Spleen (tissue), 11 donors: Measurements from ENCODE around the gene STRBP. TPM values are rescaled to one million over a fixed set of nuclear protein-coding genes. Genes with fewer than 3 reads are reported as not detected.

Experiments
- DNase-seq: peaks from one replicate; pipeline ENCODE4 v3.0.0-alpha.2; 2020
- H3K27ac ChIP-seq, 8 donors: fragments of 200-600 bp; sonication (generic) in 7 of 8; 1 replicate in 4 of 8; 2 replicates in 4 of 8; pipeline versions ENCODE4 v1.5.0 to v1.8.0; 2016 to 2021; ENCODE audit warnings: inconsistent platforms in 4 of 8, mild to moderate bottlenecking in 4 of 8, moderate library complexity in 1 of 8
- H3K27me3 ChIP-seq, 7 donors: fragments of 200-600 bp; sonication (generic) in 6 of 7; replicated peaks in 1 of 7; 1 replicate in 4 of 7; 2 replicates in 3 of 7; pipeline versions ENCODE4 v1.5.0 to v1.8.0; 2016 to 2021; ENCODE audit warnings: inconsistent platforms in 3 of 7, mild to moderate bottlenecking in 1 of 7
- H3K36me3 ChIP-seq, 6 donors: fragments of 200-600 bp; sonication (generic) in 5 of 6; 1 replicate in 4 of 6; 2 replicates in 2 of 6; pipeline versions ENCODE4 v1.5.0 to v1.8.0; 2016 to 2021; ENCODE audit warnings: inconsistent platforms in 2 of 6
- H3K4me1 ChIP-seq, 6 donors: fragments of 200-600 bp; sonication (generic) in 5 of 6; 1 replicate in 3 of 6; 2 replicates in 3 of 6; pipeline versions ENCODE4 v1.5.0 to v1.8.0; 2016 to 2021; ENCODE audit warnings: inconsistent platforms in 3 of 6
- H3K4me3 ChIP-seq, 8 donors: fragments of 200-600 bp; sonication (generic) in 7 of 8; 1 replicate in 4 of 8; 2 replicates in 4 of 8; pipeline versions ENCODE4 v1.5.0 to v1.8.0; 2016 to 2021; ENCODE audit warnings: inconsistent platforms in 4 of 8, mild to moderate bottlenecking in 4 of 8, moderate library complexity in 2 of 8
- H3K9me3 ChIP-seq, 8 donors: fragments of 200-600 bp; sonication (generic) in 7 of 8; 1 replicate in 4 of 8; 2 replicates in 4 of 8; pipeline versions ENCODE4 v1.5.0 to v1.8.0; 2016 to 2021; ENCODE audit warnings: inconsistent platforms in 4 of 8
- CTCF ChIP-seq, 11 experiments: fragments of 200-600 bp in 7 of 11; fragments of 450-650 bp in 4 of 11; sonication (generic) in 4 of 11; IDR thresholded peaks in 8 of 11; conservative IDR thresholded peaks in 3 of 11; 1 replicate in 7 of 11; 2 replicates in 4 of 11; pipeline versions ENCODE4 v1.4.0 to v1.8.0; 2016 to 2021; ENCODE audit warnings: antibody characterized with exemption in 11 of 11, inconsistent platforms in 4 of 11, mild to moderate bottlenecking in 1 of 11
- POLR2A ChIP-seq, 3 donors: fragments of 450-650 bp; IDR thresholded peaks; one replicate each; pipeline ENCODE4 v1.5.1; 2017; ENCODE audit warnings: antibody characterized with exemption in 3 of 3, mild to moderate bottlenecking in 1 of 3
- POLR2AphosphoS5 ChIP-seq, 3 donors: sonication (generic); formaldehyde crosslinking; IDR thresholded peaks; one replicate each; pipeline ENCODE4 v1.5.1; 2017; ENCODE audit warnings: antibody characterized with exemption in 3 of 3
- WGBS, 5 donors: extraction: QIAGEN DNeasy Blood & Tissue Kit in 3 of 5; methylation state at CpG; one replicate each; pipeline versions ENCODE4 v1.1.5 to v1.1.7; 2013 to 2018; 5-methylcytosine and 5-hydroxymethylcytosine counted together
- intact Hi-C: fragments of 100-400 bp; cut with DNase I; formaldehyde crosslinking; loops from one replicate; pipeline ENCODE4 v1.15.0; 2023; ENCODE audit warnings: low total_unique reads
- polyA plus RNA-seq, 3 donors: library from polyadenylated mRNA; stranded (reverse); fragments of 200-250 nt; gene quantifications; one replicate each; pipeline ENCODE4 v1.2.1, GENCODE V29; 2013
- total RNA-seq, 7 donors: library from RNA; depleted of rRNA in 3 of 7; stranded (reverse); fragments of >200 nt in 3 of 7; fragmentation: NEBNext Ultra II Directional in 4 of 7; extraction: Animal tissue kit (Norgen Biotek cat#: 25700) in 4 of 7; gene quantifications; one replicate each; pipeline versions ENCODE4 v1.1.0 to v1.2.1, GENCODE V29; 2016 to 2021
- donor health status: healthy with polysubstance abuse.
- donor health status: DM: no; HTN: no; CAD: no; lungs with moderate emphysema.
- donor health status: DM: no; HTN: no; CAD: no.
- donor health status: Bipolar disorder and iron deficiency.
- donor health status: healthy.
- donor health status: DM: no; HTN: no; CAD: no.
- donor health status: DM: yes; HTN: yes; CAD: no.

The STRBP gene
- total and polyA plus RNA-seq, 10 donors: 23.8 to 57.1 (median 36.7) TPM

DNA sequence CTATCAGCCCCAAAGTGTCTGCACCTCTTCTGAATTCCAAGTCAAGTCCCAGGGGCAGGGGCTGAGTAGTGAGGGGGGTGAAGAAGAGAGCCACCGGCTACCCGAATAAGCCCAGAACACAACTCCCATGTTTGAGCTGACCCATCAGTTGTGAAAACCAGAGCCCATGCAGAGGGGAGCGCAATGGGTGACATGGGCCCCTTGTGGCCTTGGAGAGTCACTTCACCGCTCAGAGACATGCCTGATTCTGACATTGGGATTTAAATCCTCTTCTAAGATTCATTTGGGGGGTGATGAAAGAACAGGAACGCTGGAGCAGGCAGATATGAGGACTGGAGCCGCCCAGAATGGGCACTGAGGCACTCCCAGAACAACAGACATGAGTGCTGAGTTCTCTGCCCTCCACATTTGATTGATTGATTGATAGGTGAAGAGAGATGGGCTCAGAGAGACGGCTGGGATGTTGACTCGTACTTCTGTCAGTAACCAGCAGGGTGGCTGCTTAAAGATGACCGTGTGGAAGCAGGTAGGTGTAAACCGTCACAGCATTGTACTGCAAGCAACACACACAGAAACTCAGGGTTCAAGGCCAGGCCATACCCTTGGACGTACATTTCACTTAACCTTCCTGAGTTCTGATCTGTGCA is 160.6 kb downstream of the STRBP start:
- Histone ChIP-seq H3K36me3 (peaks cover 0 to 91% (median 47%) of the 10 kb centered on the region in 6 donors), H3K27me3 (no peaks in the 10 kb centered on the region), H3K9me3 (no peaks in the 10 kb centered on the region), H3K4me3 (no peak overlapping the region), H3K27ac (no peak overlapping the region), H3K4me1 (peaks cover 0 to 17% (median 13%) of the 10 kb centered on the region in 6 donors)
- intact Hi-C loops: loop anchor here (10.0 kb wide), 1 partner anchor 237 kb away; no protein-coding TSS in a partner anchor
- DNase-seq: no peak
- WGBS, 5 donors: 81 to 87% (median 86%) methylated on average over 11 of the region's 11 CpGs
- TF ChIP-seq POLR2AphosphoS5 (IDR thresholded peaks at IDR 0.05): peak in 1 of 3 donors; percentile 0
- TF ChIP-seq POLR2A (IDR thresholded peaks at IDR 0.05): no peak
- no peak for TF ChIP-seq CTCF (IDR thresholded peaks at IDR 0.05 in 8 of 11, conservative IDR thresholded peaks at IDR 0.05 in 3 of 11)

- WGBS, 5 donors: 84 to 94% (median 88%) methylated on average over 5 of the region's 5 CpGs
- H3K36me3 ChIP-seq: peaks cover 0 to 100% (median 61%) of the 10 kb centered on the region in 6 donors
- H3K27ac ChIP-seq: no peak overlapping the region
- no peak overlapping the region for H3K4me3 ChIP-seq
- H3K9me3 ChIP-seq: no peaks in the 10 kb centered on the region
- intact Hi-C loops: loop anchor here (10.0 kb wide), 1 partner anchor 239 kb away; no protein-coding TSS in a partner anchor
- no peaks in the 10 kb centered on the region for H3K27me3 ChIP-seq
- no peak for TF ChIP-seq CTCF (IDR thresholded peaks at IDR 0.05 in 8 of 11, conservative IDR thresholded peaks at IDR 0.05 in 3 of 11)
- no peak for TF ChIP-seq POLR2A (IDR thresholded peaks at IDR 0.05)
- no peak for TF ChIP-seq POLR2AphosphoS5 (IDR thresholded peaks at IDR 0.05)
- no peaks in the 10 kb centered on the region for H3K4me1 ChIP-seq
- no peak for DNase-seq
These were observed 162.9 kb downstream of the STRBP start for GRCh38 chr9:123105490-123105889.

DNA sequence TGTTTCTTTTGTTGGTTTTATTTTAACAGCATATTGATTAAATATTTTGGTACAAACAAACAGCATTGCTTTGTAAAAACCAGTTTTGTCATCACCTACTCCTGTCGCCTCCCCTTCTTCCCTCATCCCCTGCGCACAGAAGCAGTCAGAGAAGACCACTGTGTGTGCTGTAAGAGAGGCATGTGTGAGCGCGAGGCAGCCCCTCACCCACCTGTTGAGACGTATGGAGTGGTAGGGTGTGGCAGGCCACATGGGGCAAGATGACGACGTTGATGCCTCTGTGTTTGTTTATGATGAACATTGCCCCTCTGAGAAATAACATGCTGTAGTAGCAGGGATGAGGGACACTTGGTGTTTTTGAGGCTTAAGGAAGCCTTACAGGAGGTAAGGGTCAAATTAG is 163.6 kb downstream of the STRBP start:
- TF ChIP-seq CTCF (IDR thresholded peaks at IDR 0.05 in 8 of 11, conservative IDR thresholded peaks at IDR 0.05 in 3 of 11) (no peak), POLR2A (IDR thresholded peaks at IDR 0.05) (no peak), POLR2AphosphoS5 (IDR thresholded peaks at IDR 0.05) (no peak)
- no peak for DNase-seq
- no peaks in the 10 kb centered on the region for H3K9me3 ChIP-seq
- WGBS, 5 donors: 77 to 93% (median 86%) methylated on average over 7 of the region's 7 CpGs
- peaks cover 0 to 100% (median 60%) of the 10 kb centered on the region in 6 donors for H3K36me3 ChIP-seq
- H3K27ac ChIP-seq: no peak overlapping the region
- H3K27me3 ChIP-seq: no peaks in the 10 kb centered on the region
- intact Hi-C loops: loop anchor here (10.0 kb wide), 1 partner anchor 240 kb away; no protein-coding TSS in a partner anchor
- H3K4me1 ChIP-seq: no peaks in the 10 kb centered on the region
- no peak overlapping the region for H3K4me3 ChIP-seq

GRCh38 chr9:123102375-123103113 is 165.8 kb downstream of the STRBP start:
- intact Hi-C loops: loop anchor here (10.0 kb wide), 1 partner anchor 242 kb away; no protein-coding TSS in a partner anchor
- 90 to 97% (median 93%) methylated on average over 3 of the region's 3 CpGs for WGBS, 5 donors
- Histone ChIP-seq H3K27ac (peak overlapping the region in 1 of 8 donors; percentile 30), H3K9me3 (no peaks in the 10 kb centered on the region), H3K4me3 (no peak overlapping the region), H3K36me3 (peaks cover 0 to 100% (median 69%) of the 10 kb centered on the region in 6 donors), H3K4me1 (no peaks in the 10 kb centered on the region), H3K27me3 (no peaks in the 10 kb centered on the region)
- TF ChIP-seq POLR2AphosphoS5 (IDR thresholded peaks at IDR 0.05) (no peak), CTCF (IDR thresholded peaks at IDR 0.05 in 8 of 11, conservative IDR thresholded peaks at IDR 0.05 in 3 of 11) (peak in 1 of 11 experiments; percentile 30), POLR2A (IDR thresholded peaks at IDR 0.05) (no peak)
- no peak for DNase-seq
